Cardiac muscle cell (in vitro differentiated cells and primary cell): ENCODE measurements around the gene NXPH4. TPM values are rescaled to one million over a fixed set of nuclear protein-coding genes. Genes with fewer than 3 reads are reported as not detected.

Source experiments
- DNase-seq, 2 donors: peaks; one replicate each; pipeline versions ENCODE4 v3.0.0 to v3.0.0-alpha.2; 2010 to 2017; ENCODE audit warnings: low read depth in 1 of 2, low spot score in 1 of 2
- H3K27ac ChIP-seq: fragments of 200-600 bp; sonication (generic); 2 replicates; pipeline ENCODE4 v1.5.1; 2016
- H3K27me3 ChIP-seq: fragments of 200-600 bp; sonication (generic); 2 replicates; pipeline ENCODE4 v1.6.0; 2016; ENCODE audit warnings: control low read depth
- H3K36me3 ChIP-seq: fragments of 200-600 bp; sonication (generic); 2 replicates; pipeline ENCODE4 v1.5.1; 2016; ENCODE audit warnings: control low read depth
- H3K4me1 ChIP-seq: fragments of 200-600 bp; sonication (generic); 2 replicates; pipeline ENCODE4 v1.8.1; 2017; ENCODE audit warnings: low read depth, mild to moderate bottlenecking, mixed run types
- H3K4me3 ChIP-seq: fragments of 200-600 bp; sonication (generic); 2 replicates; pipeline ENCODE4 v1.5.1; 2016; ENCODE audit warnings: mild to moderate bottlenecking
- H3K9me3 ChIP-seq: fragments of 200-600 bp; sonication (generic); 2 replicates; pipeline ENCODE4 v1.5.1; 2017; ENCODE audit warnings: low read depth, mild to moderate bottlenecking, control low read depth
- CTCF ChIP-seq: IDR thresholded peaks from 2 replicates; pipeline ENCODE4 v1.5.1; 2012; ENCODE audit warnings: low read depth, mild to moderate bottlenecking, low read length
- polyA plus RNA-seq: library from polyadenylated mRNA; unstranded; fragments of >200 nt; fragmentation: Nextera tagmentation; extraction: Ambion mirVana; gene quantifications from 2 replicates; pipeline ENCODE4 v1.2.1, GENCODE V29; 2016
- total RNA-seq: library from RNA; depleted of rRNA; stranded (reverse); fragments of >200 nt; gene quantifications from 2 replicates; pipeline ENCODE4 v1.2.3, GENCODE V29; 2016

NXPH4 gene
- total and polyA plus RNA-seq, 2 experiments from 2014 or later = 0.61 to 0.80 TPM

GRCh38 chr12:57170408-57170807 is 46.2 kb upstream of the NXPH4 start:
- Histone ChIP-seq H3K36me3 (peaks cover 38% of the 10 kb centered on the region), H3K4me1 (no peaks in the 10 kb centered on the region), H3K27ac (no peak overlapping the region)

GRCh38 chr12:57170927-57171326 is 45.7 kb upstream of the NXPH4 start:
- no peaks in the 10 kb centered on the region for H3K4me1 ChIP-seq
- H3K27me3 ChIP-seq = no peaks in the 10 kb centered on the region
- H3K9me3 ChIP-seq = no peaks in the 10 kb centered on the region
- H3K36me3 ChIP-seq = peaks cover 35% of the 10 kb centered on the region
- H3K27ac ChIP-seq = no peak overlapping the region
- no peak for DNase-seq
- no peak overlapping the region for H3K4me3 ChIP-seq
- no peak for TF ChIP-seq CTCF

More at GRCh38 chr12:57170408-57170807, 46.2 kb upstream of the NXPH4 start:
- no peak for TF ChIP-seq CTCF
- Histone ChIP-seq H3K27me3 (no peaks in the 10 kb centered on the region), H3K9me3 (no peaks in the 10 kb centered on the region), H3K4me3 (no peak overlapping the region)
- no peak for DNase-seq

- Histone ChIP-seq H3K27me3 (no peaks in the 10 kb centered on the region), H3K27ac (no peak overlapping the region), H3K9me3 (no peaks in the 10 kb centered on the region), H3K4me1 (no peaks in the 10 kb centered on the region), H3K36me3 (peaks cover 36% of the 10 kb centered on the region), H3K4me3 (no peak overlapping the region)
- peak in 1 of 2 donors; percentile 51 for DNase-seq
- no peak for TF ChIP-seq CTCF
Observed at GRCh38 chr12:57171668-57172067, 44.9 kb upstream of the NXPH4 start.

- Histone ChIP-seq H3K9me3 (no peaks in the 10 kb centered on the region), H3K36me3 (peaks cover 37% of the 10 kb centered on the region), H3K27ac (no peak overlapping the region), H3K27me3 (no peaks in the 10 kb centered on the region), H3K4me3 (no peak overlapping the region), H3K4me1 (no peaks in the 10 kb centered on the region)
- peak; percentile 56 for TF ChIP-seq CTCF
- DNase-seq = peak; percentile 23 to 28
Observed at GRCh38 chr12:57173089-57173488, 43.5 kb upstream of the NXPH4 start.

GRCh38 chr12:57173683-57174082 is 42.9 kb upstream of the NXPH4 start:
- DNase-seq = no peak
- peaks cover 35% of the 10 kb centered on the region for H3K36me3 ChIP-seq
- no peak overlapping the region for H3K4me3 ChIP-seq
- no peaks in the 10 kb centered on the region for H3K27me3 ChIP-seq
- H3K4me1 ChIP-seq = no peaks in the 10 kb centered on the region
- TF ChIP-seq CTCF = no peak
- H3K9me3 ChIP-seq = no peaks in the 10 kb centered on the region
- H3K27ac ChIP-seq = no peak overlapping the region
